ENCODE data around the gene CARM1. TPM values are rescaled to one million over a fixed set of nuclear protein-coding genes. Genes with fewer than 3 reads are reported as not detected.

The CARM1 gene
- total RNA-seq, 1 experiment from 2014 or later, result 103 TPM

DNA sequence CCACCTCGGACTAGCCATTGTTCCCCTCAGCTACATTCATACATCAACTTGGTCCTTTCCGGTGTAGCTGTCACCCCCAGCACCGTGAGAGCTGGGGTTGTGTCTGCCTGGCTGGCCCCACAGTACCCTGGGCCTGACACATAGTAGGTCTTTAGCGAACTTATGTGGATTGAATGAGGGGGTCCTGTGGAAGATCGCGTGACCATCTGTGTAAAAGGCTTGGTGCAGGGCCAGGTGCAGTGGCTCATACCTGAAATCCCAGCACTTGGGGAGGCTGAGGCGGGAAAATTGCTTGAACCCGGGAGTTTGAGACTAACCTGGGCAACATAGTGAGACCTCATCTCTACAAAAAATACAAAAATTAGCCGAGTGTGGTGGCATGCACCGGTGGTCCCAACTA, 91.5 kb downstream of the CARM1 start (continued):
- TF ChIP-seq TCF7L2 (IDR thresholded peaks at IDR 0.05; ENCODE audit: borderline replicate concordance, extremely low read depth, insufficient read depth, insufficient read length) (no peak), POLR2A (IDR thresholded peaks at IDR 0.05; ENCODE audit: borderline replicate concordance, extremely low read depth, insufficient read depth, insufficient read length) (no peak), CEBPB (IDR thresholded peaks at IDR 0.05; ENCODE audit: low read depth) (no peak)

DNA sequence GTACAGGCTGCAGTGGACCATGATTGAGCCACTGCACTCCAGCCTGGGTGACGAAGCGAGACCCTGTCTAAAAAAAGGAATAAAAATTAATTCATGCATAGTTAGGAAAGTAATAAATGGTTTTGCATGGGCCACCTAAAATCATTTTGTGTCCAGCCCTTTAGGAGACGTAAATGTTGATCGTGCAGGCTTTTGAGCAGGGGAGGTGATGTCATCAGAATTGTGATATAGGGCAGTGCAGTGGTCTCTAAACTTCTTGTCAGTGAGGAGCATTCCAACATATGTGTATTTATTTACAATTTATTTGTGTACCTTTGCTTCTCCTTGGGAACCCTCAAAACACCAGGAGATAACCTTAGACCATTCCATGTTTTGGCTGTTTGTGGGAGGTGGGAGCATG, 92.5 kb downstream of the CARM1 start:
- H2AFZ ChIP-seq (ENCODE audit: low read depth, low read length, poor library complexity, severe bottlenecking), result no peak overlapping the region
- H3K9me2 ChIP-seq (ENCODE audit: insufficient read depth), result no peaks in the 10 kb centered on the region
- ChIA-PET CTCF (no interaction called here), RAD21 (ENCODE audit: low non-redundant PET in 1 of 2, low total read pairs in 2 of 2, uncharacterized antibody in 2 of 2, unreplicated experiment in 2 of 2) (no interaction called here), POLR2A (no interaction called here)
- H3K79me2 ChIP-seq (ENCODE audit: insufficient read depth, low read length), result peaks cover 75% of the 10 kb centered on the region
- no peaks in the 10 kb centered on the region for H3K27me3 ChIP-seq (ENCODE audit: insufficient read depth, low read length)
- no peak overlapping the region for H3K9ac ChIP-seq (ENCODE audit: low read length)
- H3K27ac ChIP-seq (ENCODE audit: low read depth, low read length), result no peak overlapping the region
- TF ChIP-seq, protein P1, sequence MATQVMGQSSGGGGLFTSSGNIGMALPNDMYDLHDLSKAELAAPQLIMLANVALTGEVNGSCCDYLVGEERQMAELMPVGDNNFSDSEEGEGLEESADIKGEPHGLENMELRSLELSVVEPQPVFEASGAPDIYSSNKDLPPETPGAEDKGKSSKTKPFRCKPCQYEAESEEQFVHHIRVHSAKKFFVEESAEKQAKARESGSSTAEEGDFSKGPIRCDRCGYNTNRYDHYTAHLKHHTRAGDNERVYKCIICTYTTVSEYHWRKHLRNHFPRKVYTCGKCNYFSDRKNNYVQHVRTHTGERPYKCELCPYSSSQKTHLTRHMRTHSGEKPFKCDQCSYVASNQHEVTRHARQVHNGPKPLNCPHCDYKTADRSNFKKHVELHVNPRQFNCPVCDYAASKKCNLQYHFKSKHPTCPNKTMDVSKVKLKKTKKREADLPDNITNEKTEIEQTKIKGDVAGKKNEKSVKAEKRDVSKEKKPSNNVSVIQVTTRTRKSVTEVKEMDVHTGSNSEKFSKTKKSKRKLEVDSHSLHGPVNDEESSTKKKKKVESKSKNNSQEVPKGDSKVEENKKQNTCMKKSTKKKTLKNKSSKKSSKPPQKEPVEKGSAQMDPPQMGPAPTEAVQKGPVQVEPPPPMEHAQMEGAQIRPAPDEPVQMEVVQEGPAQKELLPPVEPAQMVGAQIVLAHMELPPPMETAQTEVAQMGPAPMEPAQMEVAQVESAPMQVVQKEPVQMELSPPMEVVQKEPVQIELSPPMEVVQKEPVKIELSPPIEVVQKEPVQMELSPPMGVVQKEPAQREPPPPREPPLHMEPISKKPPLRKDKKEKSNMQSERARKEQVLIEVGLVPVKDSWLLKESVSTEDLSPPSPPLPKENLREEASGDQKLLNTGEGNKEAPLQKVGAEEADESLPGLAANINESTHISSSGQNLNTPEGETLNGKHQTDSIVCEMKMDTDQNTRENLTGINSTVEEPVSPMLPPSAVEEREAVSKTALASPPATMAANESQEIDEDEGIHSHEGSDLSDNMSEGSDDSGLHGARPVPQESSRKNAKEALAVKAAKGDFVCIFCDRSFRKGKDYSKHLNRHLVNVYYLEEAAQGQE (IDR thresholded peaks at IDR 0.05; ENCODE audit: low read depth), result no peak
- no peak for TF ChIP-seq FOSL1 (IDR thresholded peaks at IDR 0.05; ENCODE audit: low read depth)
- no peak for TF ChIP-seq RAD21 (IDR thresholded peaks at IDR 0.05; ENCODE audit: low read depth)
- no peak for TF ChIP-seq POLR2AphosphoS5 (IDR thresholded peaks at IDR 0.05; ENCODE audit: low read depth, low read length)
- intact Hi-C loops (cut with micrococcal nuclease), result no loop called here
- no peak for DNase-seq (ENCODE audit: low read depth, low spot score)
- BruUV-seq (replicated peaks), result no TSS peak
- no peak overlapping the region for H3K4me3 ChIP-seq (replicated peaks in 1 of 2; ENCODE audit: low read depth in 1 of 2, low read length in 2 of 2)
- H4K20me1 ChIP-seq (ENCODE audit: insufficient read depth), result peaks cover 13% of the 10 kb centered on the region; the same call in 1 of the 2 replicates
- H3K4me1 ChIP-seq (ENCODE audit: control insufficient read depth in 1 of 2, insufficient read depth in 2 of 2, low read length in 2 of 2), result peaks cover 22 to 47% of the 10 kb centered on the region in 2 experiments
- no peak overlapping the region for H3K4me2 ChIP-seq (ENCODE audit: low read length)
- no peaks in the 10 kb centered on the region for H3K9me3 ChIP-seq (ENCODE audit: control insufficient read depth in 1 of 2, insufficient read depth in 1 of 2, low read depth in 1 of 2, low read length in 2 of 2)
- no peak for ATAC-seq
- H3K36me3 ChIP-seq (ENCODE audit: control insufficient read depth in 1 of 2, insufficient read depth in 2 of 2, low read length in 2 of 2), result peaks cover 3 to 6% of the 10 kb centered on the region in 2 experiments; a peak in 2 of 4 replicates
